Measurements from ENCODE around the gene ILK. TPM values are rescaled to one million over a fixed set of nuclear protein-coding genes. Genes with fewer than 3 reads are reported as not detected.

Gene ILK
- total RNA-seq, 1 experiment from 2014 or later = 117 TPM

GRCh38 chr11:6563667-6564066 is 39.9 kb upstream of the ILK start:
- ChIA-PET POLR2A (no interaction called here), CTCF (no interaction called here)
- Histone ChIP-seq H3K9me3 (no peaks in the 10 kb centered on the region), H3K27me3 (replicated peaks; ENCODE audit: control insufficient read depth, insufficient read depth, low read length) (no peaks in the 10 kb centered on the region), H3K36me3 (ENCODE audit: control insufficient read depth, insufficient read depth, low read length) (no peaks in the 10 kb centered on the region), H3K4me1 (no peaks in the 10 kb centered on the region), H3K4me3 (ENCODE audit: low read depth, low read length) (no peak overlapping the region)
- TF ChIP-seq, protein P1, sequence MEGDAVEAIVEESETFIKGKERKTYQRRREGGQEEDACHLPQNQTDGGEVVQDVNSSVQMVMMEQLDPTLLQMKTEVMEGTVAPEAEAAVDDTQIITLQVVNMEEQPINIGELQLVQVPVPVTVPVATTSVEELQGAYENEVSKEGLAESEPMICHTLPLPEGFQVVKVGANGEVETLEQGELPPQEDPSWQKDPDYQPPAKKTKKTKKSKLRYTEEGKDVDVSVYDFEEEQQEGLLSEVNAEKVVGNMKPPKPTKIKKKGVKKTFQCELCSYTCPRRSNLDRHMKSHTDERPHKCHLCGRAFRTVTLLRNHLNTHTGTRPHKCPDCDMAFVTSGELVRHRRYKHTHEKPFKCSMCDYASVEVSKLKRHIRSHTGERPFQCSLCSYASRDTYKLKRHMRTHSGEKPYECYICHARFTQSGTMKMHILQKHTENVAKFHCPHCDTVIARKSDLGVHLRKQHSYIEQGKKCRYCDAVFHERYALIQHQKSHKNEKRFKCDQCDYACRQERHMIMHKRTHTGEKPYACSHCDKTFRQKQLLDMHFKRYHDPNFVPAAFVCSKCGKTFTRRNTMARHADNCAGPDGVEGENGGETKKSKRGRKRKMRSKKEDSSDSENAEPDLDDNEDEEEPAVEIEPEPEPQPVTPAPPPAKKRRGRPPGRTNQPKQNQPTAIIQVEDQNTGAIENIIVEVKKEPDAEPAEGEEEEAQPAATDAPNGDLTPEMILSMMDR (IDR thresholded peaks at IDR 0.05; ENCODE audit: insufficient read depth in 1 of 2, low read depth in 1 of 2, low read length in 1 of 2, severe bottlenecking in 1 of 2, unreplicated experiment in 1 of 2) = no peak
- Mint-ChIP-seq H3K27me3 (ENCODE audit: insufficient read depth, unreplicated experiment) (no peaks in the 10 kb centered on the region), H3K36me3 (ENCODE audit: insufficient read depth, unreplicated experiment) (no peaks in the 10 kb centered on the region), H3K4me1 (ENCODE audit: low read depth, unreplicated experiment) (no peaks in the 10 kb centered on the region), H3K4me3 (ENCODE audit: unreplicated experiment) (no peak overlapping the region), H3K27ac (ENCODE audit: unreplicated experiment) (no peak overlapping the region), H3K9me3 (ENCODE audit: unreplicated experiment) (no peaks in the 10 kb centered on the region)
- BruUV-seq (replicated peaks) = no TSS peak
- DNase-seq = no peak
- intact Hi-C loops (cut with micrococcal nuclease; ENCODE audit: unreplicated experiment) = no loop called here

GRCh38 chr11:6565325-6565724 is 38.2 kb upstream of the ILK start:
- H3K27ac Mint-ChIP-seq (ENCODE audit: unreplicated experiment) = no peak overlapping the region
- H3K27me3 Mint-ChIP-seq (ENCODE audit: insufficient read depth, unreplicated experiment) = no peaks in the 10 kb centered on the region
- POLR2A ChIA-PET = no interaction called here
- H3K4me1 Mint-ChIP-seq (ENCODE audit: low read depth, unreplicated experiment) = no peaks in the 10 kb centered on the region
- no peaks in the 10 kb centered on the region for H3K36me3 Mint-ChIP-seq (ENCODE audit: insufficient read depth, unreplicated experiment)
- DNase-seq = no peak
- Histone ChIP-seq H3K4me1 (no peaks in the 10 kb centered on the region), H3K4me3 (ENCODE audit: low read depth, low read length) (no peak overlapping the region), H3K9me3 (no peaks in the 10 kb centered on the region), H3K27me3 (replicated peaks; ENCODE audit: control insufficient read depth, insufficient read depth, low read length) (no peaks in the 10 kb centered on the region), H3K36me3 (ENCODE audit: control insufficient read depth, insufficient read depth, low read length) (no peaks in the 10 kb centered on the region)
- no TSS peak for BruUV-seq (replicated peaks)
- no peaks in the 10 kb centered on the region for H3K9me3 Mint-ChIP-seq (ENCODE audit: unreplicated experiment)
- CTCF ChIA-PET = no interaction called here
- TF ChIP-seq, protein P1 (IDR thresholded peaks at IDR 0.05; ENCODE audit: insufficient read depth in 1 of 2, low read depth in 1 of 2, low read length in 1 of 2, severe bottlenecking in 1 of 2, unreplicated experiment in 1 of 2) = no peak
- intact Hi-C loops (cut with micrococcal nuclease; ENCODE audit: unreplicated experiment) = no loop called here
- H3K4me3 Mint-ChIP-seq (ENCODE audit: unreplicated experiment) = no peak overlapping the region

GRCh38 chr11:6565988-6566703 is 37.4 kb upstream of the ILK start:
- TF ChIP-seq, protein P1 (IDR thresholded peaks at IDR 0.05; ENCODE audit: insufficient read depth in 1 of 2, low read depth in 1 of 2, low read length in 1 of 2, severe bottlenecking in 1 of 2, unreplicated experiment in 1 of 2) = no peak
- Mint-ChIP-seq H3K27ac (ENCODE audit: unreplicated experiment) (no peak overlapping the region), H3K4me3 (ENCODE audit: unreplicated experiment) (no peak overlapping the region), H3K4me1 (ENCODE audit: low read depth, unreplicated experiment) (no peaks in the 10 kb centered on the region), H3K36me3 (ENCODE audit: insufficient read depth, unreplicated experiment) (no peaks in the 10 kb centered on the region), H3K9me3 (ENCODE audit: unreplicated experiment) (no peaks in the 10 kb centered on the region), H3K27me3 (ENCODE audit: insufficient read depth, unreplicated experiment) (no peaks in the 10 kb centered on the region)
- ChIA-PET POLR2A (no interaction called here), CTCF (no interaction called here)
- no peak for DNase-seq
- no TSS peak for BruUV-seq (replicated peaks)
- Histone ChIP-seq H3K9me3 (no peaks in the 10 kb centered on the region), H3K4me3 (ENCODE audit: low read depth, low read length) (no peak overlapping the region), H3K36me3 (ENCODE audit: control insufficient read depth, insufficient read depth, low read length) (no peaks in the 10 kb centered on the region), H3K27me3 (replicated peaks; ENCODE audit: control insufficient read depth, insufficient read depth, low read length) (no peaks in the 10 kb centered on the region), H3K4me1 (no peaks in the 10 kb centered on the region)
- intact Hi-C loops (cut with micrococcal nuclease; ENCODE audit: unreplicated experiment) = no loop called here

Measured in Caco-2 (cell line).